Activated naive CD8-positive, alpha-beta T cell treated with anti-CD3 and anti-CD28 coated beads, Interleukin-2, amount 10 ng/mL, durations not matched to agents 7 days and 5 days (primary cell): ENCODE results near the gene LDLRAD3. TPM values are rescaled to one million over a fixed set of nuclear protein-coding genes. Genes with fewer than 3 reads are reported as not detected.

Experiments
- ATAC-seq: fragments of 150-1000 bp; cut with Tn5 transposase; one replicate; pipeline ENCODE4 v1.10.0; 2021; ENCODE audit warnings: low read depth, moderate library complexity
- POLR2A ChIA-PET: fragments of 350-600 bp; sonication (Branson Sonifier 250); formaldehyde crosslinking; loops from one replicate; lab custom pipeline; 2021; ENCODE audit warnings: antibody characterized with exemption; lab: Charles Lee
- DNase-seq: peaks from one replicate; pipeline ENCODE4 v3.0.0; 2021
- H3K27ac Mint-ChIP-seq: one replicate; pipeline ENCODE4 v1.8.0; 2022; ENCODE audit warnings: mild to moderate bottlenecking, mixed read lengths
- H3K27me3 Mint-ChIP-seq: one replicate; pipeline ENCODE4 v1.8.0; 2022; ENCODE audit warnings: mild to moderate bottlenecking, moderate library complexity, mixed read lengths
- H3K36me3 Mint-ChIP-seq: one replicate; pipeline ENCODE4 v1.8.0; 2021; ENCODE audit warnings: mild to moderate bottlenecking, mixed read lengths
- H3K4me1 Mint-ChIP-seq: one replicate; pipeline ENCODE4 v1.8.0; 2021; ENCODE audit warnings: mixed read lengths
- H3K4me3 Mint-ChIP-seq: one replicate; pipeline ENCODE4 v1.8.0; 2022; ENCODE audit warnings: mild to moderate bottlenecking, moderate library complexity, mixed read lengths
- H3K9me3 Mint-ChIP-seq: one replicate; pipeline ENCODE4 v1.8.0; 2021; ENCODE audit warnings: mixed read lengths
- total RNA-seq, 2 experiments: library from RNA; stranded (reverse); gene quantifications; one replicate each; pipeline ENCODE4 v1.2.3, GENCODE V29; 2021

Gene LDLRAD3
- total RNA-seq, 2 experiments from 2014 or later = 0.09 TPM; not detected in 1

GRCh38 chr11:36048496-36049247 is 104.8 kb downstream of the LDLRAD3 start:
- Mint-ChIP-seq H3K27ac (no peak overlapping the region), H3K9me3 (no peaks in the 10 kb centered on the region), H3K4me1 (no peaks in the 10 kb centered on the region), H3K27me3 (peaks cover 7% of the 10 kb centered on the region), H3K36me3 (no peaks in the 10 kb centered on the region), H3K4me3 (no peak overlapping the region)
- DNase-seq (no peak), ATAC-seq (no peak)
- POLR2A ChIA-PET = no interaction called here

DNA sequence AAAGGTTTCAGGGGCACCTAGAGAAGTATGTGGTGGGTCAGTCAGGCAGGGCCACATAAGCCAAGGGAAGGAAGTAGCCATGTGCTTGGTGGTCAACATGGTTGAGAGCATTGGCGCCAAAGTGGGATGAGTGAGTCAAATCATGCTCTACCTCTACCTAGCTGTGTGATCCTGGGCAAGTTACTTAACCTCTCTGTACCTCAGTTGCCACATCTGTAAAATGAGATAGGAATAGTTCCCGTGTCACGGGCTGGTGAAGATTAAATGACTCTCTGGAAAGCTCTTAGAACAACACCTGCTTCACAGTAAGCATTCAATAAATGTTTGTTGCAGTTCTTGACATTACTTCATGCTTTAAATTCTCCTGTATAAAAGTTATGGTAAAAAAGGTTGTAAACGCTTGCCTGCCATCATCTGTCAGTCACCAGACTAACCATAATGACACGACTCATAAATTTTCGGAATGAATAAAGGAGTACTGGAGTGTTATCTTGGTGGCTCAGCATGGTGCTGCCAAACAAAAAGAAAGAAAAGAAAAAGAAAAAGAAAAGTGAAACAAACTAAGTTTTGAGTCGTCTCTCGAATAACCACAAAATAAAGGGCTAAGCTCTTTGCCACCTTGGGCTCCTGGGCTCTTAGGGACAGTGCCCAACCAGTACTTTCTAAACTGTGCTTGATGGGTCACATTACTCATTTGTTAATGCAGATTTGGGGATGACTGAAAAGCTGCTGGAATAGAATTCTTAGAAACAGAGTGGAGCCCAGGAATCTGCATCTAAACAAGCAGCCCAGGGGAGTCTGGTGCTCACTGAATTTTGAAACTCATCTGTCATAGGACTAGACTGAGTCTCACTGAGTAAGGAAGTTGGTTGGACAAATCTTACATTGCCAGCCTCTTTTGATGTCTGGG is 107.6 kb downstream of the LDLRAD3 start:
- peaks cover 7% of the 10 kb centered on the region for H3K27me3 Mint-ChIP-seq
- peaks cover 4% of the 10 kb centered on the region for H3K9me3 Mint-ChIP-seq
- H3K4me3 Mint-ChIP-seq = no peak overlapping the region
- H3K36me3 Mint-ChIP-seq = no peaks in the 10 kb centered on the region
- no peak for DNase-seq
- H3K4me1 Mint-ChIP-seq = no peaks in the 10 kb centered on the region
- POLR2A ChIA-PET = interaction anchor here (0.6 kb wide), 1 partner anchor 13 kb away, joined by 4 read pairs; no protein-coding TSS in a partner anchor
- no peak for ATAC-seq
- no peak overlapping the region for H3K27ac Mint-ChIP-seq

DNA sequence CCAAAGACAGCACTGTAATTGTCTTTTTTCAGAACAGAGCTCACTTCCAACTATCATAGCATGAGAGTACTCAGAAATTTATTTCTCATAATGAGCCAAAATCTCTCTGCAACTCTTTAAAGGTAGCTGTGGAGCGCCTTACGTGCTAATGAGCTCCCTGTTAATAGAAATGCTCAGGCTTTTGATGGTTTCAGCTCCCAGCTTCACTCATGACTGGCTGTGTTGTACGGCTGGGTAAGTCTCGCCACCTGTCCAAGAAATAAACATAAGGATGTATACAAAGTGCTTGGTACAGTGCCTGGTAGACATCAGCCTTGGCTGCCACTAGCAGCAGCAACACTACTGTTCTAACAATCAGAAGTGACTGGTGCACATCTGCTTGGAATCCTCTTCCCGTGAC is 109.4 kb downstream of the LDLRAD3 start:
- POLR2A ChIA-PET = no interaction called here
- Mint-ChIP-seq H3K36me3 (no peaks in the 10 kb centered on the region), H3K4me1 (no peaks in the 10 kb centered on the region), H3K27ac (no peak overlapping the region), H3K27me3 (peaks cover 6% of the 10 kb centered on the region), H3K4me3 (no peak overlapping the region), H3K9me3 (peaks cover 4% of the 10 kb centered on the region)
- no peak for ATAC-seq
- DNase-seq = no peak

GRCh38 chr11:36053862-36054261 is 110.0 kb downstream of the LDLRAD3 start:
- Mint-ChIP-seq H3K4me1 (no peaks in the 10 kb centered on the region), H3K27me3 (peaks cover 2% of the 10 kb centered on the region), H3K4me3 (no peak overlapping the region), H3K36me3 (no peaks in the 10 kb centered on the region), H3K27ac (no peak overlapping the region), H3K9me3 (peaks cover 4% of the 10 kb centered on the region)
- no peak for DNase-seq
- ATAC-seq = no peak
- POLR2A ChIA-PET = no interaction called here

GRCh38 chr11:36054628-36055027 is 110.8 kb downstream of the LDLRAD3 start:
- H3K4me3 Mint-ChIP-seq = no peak overlapping the region
- no peaks in the 10 kb centered on the region for H3K4me1 Mint-ChIP-seq
- peaks cover 9% of the 10 kb centered on the region for H3K9me3 Mint-ChIP-seq
- H3K27ac Mint-ChIP-seq = no peak overlapping the region
- no peak for ATAC-seq
- DNase-seq = no peak
- peaks cover 5% of the 10 kb centered on the region for H3K27me3 Mint-ChIP-seq
- H3K36me3 Mint-ChIP-seq = no peaks in the 10 kb centered on the region
- POLR2A ChIA-PET = no interaction called here

DNA sequence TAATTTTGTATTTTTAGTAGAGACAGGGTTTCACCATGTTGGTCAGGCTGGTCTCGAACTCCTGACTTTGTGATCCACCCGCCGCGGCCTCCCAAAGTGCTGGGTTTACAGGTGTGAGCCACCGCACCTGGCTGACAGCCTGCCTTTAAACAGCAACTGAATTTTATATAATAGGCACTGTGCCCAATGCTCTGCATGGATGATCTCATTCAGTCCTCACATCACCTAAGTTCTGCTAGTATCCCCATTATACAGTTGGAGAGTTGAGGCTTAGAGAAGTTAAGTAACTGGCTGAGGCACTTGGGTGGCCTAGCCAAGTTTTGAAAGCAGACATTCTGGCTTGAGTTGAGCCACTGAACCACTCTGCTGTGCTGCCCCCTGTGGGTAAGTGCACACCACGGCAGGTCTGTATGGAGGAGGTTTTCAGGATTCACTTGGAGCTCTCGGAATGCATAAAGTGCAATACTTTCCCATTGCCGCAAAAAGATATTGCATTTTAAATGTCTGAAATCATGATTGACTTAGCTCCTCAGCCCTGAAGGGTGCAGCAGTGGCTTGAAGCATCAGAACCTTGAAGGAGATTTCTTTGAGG is 112.4 kb downstream of the LDLRAD3 start:
- H3K27ac Mint-ChIP-seq = no peak overlapping the region
- POLR2A ChIA-PET = no interaction called here
- peaks cover 9% of the 10 kb centered on the region for H3K9me3 Mint-ChIP-seq
- peaks cover 5% of the 10 kb centered on the region for H3K27me3 Mint-ChIP-seq
- H3K4me3 Mint-ChIP-seq = no peak overlapping the region
- ATAC-seq (no peak), DNase-seq (no peak)
- no peaks in the 10 kb centered on the region for H3K36me3 Mint-ChIP-seq
- no peaks in the 10 kb centered on the region for H3K4me1 Mint-ChIP-seq

DNA sequence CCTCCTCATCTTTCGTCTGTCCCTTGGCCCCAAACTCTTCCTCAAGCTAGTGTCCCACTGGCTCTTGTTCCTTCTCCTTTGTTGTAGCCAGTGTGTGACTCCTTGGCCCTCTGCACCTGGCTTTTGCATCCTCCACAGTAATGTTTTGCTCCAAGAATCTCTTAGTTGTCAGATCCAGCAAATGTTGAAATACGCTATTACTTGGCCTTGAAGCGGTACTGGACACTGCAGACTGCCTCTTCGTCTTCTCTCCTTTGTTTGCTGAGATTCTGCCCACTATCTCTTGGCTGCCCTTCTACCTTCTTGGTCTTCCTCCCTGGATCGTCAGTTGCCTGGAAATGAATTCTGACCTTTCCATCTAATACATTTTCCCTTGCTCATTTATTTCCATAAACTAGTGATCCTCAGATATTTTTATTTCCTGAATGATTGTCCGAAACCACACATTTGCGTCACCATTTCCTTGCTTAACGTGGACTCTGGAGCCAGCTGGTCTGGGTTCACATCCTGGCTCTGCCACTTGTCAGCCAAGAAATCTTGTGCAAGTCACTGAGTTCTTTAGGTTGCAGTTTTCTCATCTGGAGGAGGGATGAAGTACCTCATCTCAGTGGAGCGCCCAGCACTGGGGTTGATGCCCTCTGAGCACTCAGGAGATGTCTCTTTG is 113.6 kb downstream of the LDLRAD3 start:
- no peak overlapping the region for H3K4me3 Mint-ChIP-seq
- H3K9me3 Mint-ChIP-seq = peaks cover 9% of the 10 kb centered on the region
- POLR2A ChIA-PET = no interaction called here
- ATAC-seq = no peak
- DNase-seq = no peak
- H3K27me3 Mint-ChIP-seq = peaks cover 2% of the 10 kb centered on the region
- no peaks in the 10 kb centered on the region for H3K36me3 Mint-ChIP-seq
- H3K27ac Mint-ChIP-seq = no peak overlapping the region
- H3K4me1 Mint-ChIP-seq = no peaks in the 10 kb centered on the region

GRCh38 chr11:36059660-36060059 is 115.8 kb downstream of the LDLRAD3 start:
- Mint-ChIP-seq H3K4me1 (no peaks in the 10 kb centered on the region), H3K27ac (no peak overlapping the region), H3K36me3 (no peaks in the 10 kb centered on the region), H3K4me3 (no peak overlapping the region), H3K9me3 (peaks cover 8% of the 10 kb centered on the region), H3K27me3 (peaks cover 3% of the 10 kb centered on the region)
- POLR2A ChIA-PET = no interaction called here
- no peak for ATAC-seq
- DNase-seq = no peak

- peaks cover 7% of the 10 kb centered on the region for H3K9me3 Mint-ChIP-seq
- no peaks in the 10 kb centered on the region for H3K36me3 Mint-ChIP-seq
- H3K27ac Mint-ChIP-seq = no peak overlapping the region
- DNase-seq = no peak
- no peak overlapping the region for H3K4me3 Mint-ChIP-seq
- peaks cover 6% of the 10 kb centered on the region for H3K27me3 Mint-ChIP-seq
- POLR2A ChIA-PET = no interaction called here
- no peaks in the 10 kb centered on the region for H3K4me1 Mint-ChIP-seq
- no peak for ATAC-seq
Measured at GRCh38 chr11:36060926-36061325, 117.1 kb downstream of the LDLRAD3 start.

DNA sequence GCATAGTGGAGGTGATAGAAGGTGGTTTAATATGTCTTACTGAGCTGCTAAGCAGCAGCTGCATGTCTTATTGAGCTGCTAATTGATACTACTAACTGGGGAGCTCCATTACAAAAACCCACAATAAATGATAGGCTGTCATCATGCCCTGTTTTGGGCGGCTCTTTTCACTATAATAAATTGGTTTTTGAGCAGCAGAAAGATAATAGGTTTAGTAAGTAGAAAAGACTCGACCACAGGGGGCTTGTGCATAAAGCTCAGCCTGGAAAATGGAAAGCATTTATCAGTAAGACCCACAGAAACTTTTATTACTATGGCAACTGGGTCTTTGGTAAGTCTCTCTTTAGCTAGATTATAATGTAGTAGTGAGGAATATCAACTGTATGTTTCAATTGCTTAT is 117.6 kb downstream of the LDLRAD3 start:
- Mint-ChIP-seq H3K27ac (no peak overlapping the region), H3K36me3 (no peaks in the 10 kb centered on the region), H3K4me1 (no peaks in the 10 kb centered on the region), H3K9me3 (peaks cover 7% of the 10 kb centered on the region), H3K27me3 (peaks cover 6% of the 10 kb centered on the region), H3K4me3 (no peak overlapping the region)
- no peak for DNase-seq
- no peak for ATAC-seq
- POLR2A ChIA-PET = no interaction called here

GRCh38 chr11:36062796-36063365 is 119.0 kb downstream of the LDLRAD3 start:
- Mint-ChIP-seq H3K4me1 (no peaks in the 10 kb centered on the region), H3K4me3 (no peak overlapping the region), H3K9me3 (peaks cover 10% of the 10 kb centered on the region), H3K27ac (no peak overlapping the region), H3K27me3 (peaks cover 6% of the 10 kb centered on the region), H3K36me3 (no peaks in the 10 kb centered on the region)
- ATAC-seq (no peak), DNase-seq (no peak)
- POLR2A ChIA-PET = no interaction called here

GRCh38 chr11:36065436-36065835 is 121.6 kb downstream of the LDLRAD3 start:
- ATAC-seq = no peak

GRCh38 chr11:36066891-36067290 is 123.0 kb downstream of the LDLRAD3 start:
- POLR2A ChIA-PET = no interaction called here
- no peak overlapping the region for H3K27ac Mint-ChIP-seq
- no peak for ATAC-seq
- no peak overlapping the region for H3K4me3 Mint-ChIP-seq
- H3K4me1 Mint-ChIP-seq = no peaks in the 10 kb centered on the region
- H3K27me3 Mint-ChIP-seq = peaks cover 3% of the 10 kb centered on the region
- no peak for DNase-seq
- peaks cover 5% of the 10 kb centered on the region for H3K9me3 Mint-ChIP-seq
- no peaks in the 10 kb centered on the region for H3K36me3 Mint-ChIP-seq

More at GRCh38 chr11:36065436-36065835, 121.6 kb downstream of the LDLRAD3 start:
- H3K27ac Mint-ChIP-seq = no peak overlapping the region
- no peak for DNase-seq
- H3K4me3 Mint-ChIP-seq = no peak overlapping the region
- peaks cover 5% of the 10 kb centered on the region for H3K9me3 Mint-ChIP-seq
- H3K4me1 Mint-ChIP-seq = no peaks in the 10 kb centered on the region
- peaks cover 3% of the 10 kb centered on the region for H3K27me3 Mint-ChIP-seq
- H3K36me3 Mint-ChIP-seq = no peaks in the 10 kb centered on the region
- POLR2A ChIA-PET = no interaction called here
